A549 (cell line): Measurements from ENCODE around the gene MAPK6. TPM values are rescaled to one million over a fixed set of nuclear protein-coding genes. Genes with fewer than 3 reads are reported as not detected.
A peak's percentile ranks its signal among the peaks of the same experiment; 100 is the strongest.

Experiments
- ATAC-seq, 2 experiments: fragments of 200-7000 bp in 1 of 2; fragments of >200 bp in 1 of 2; cut with Nextera tagmentation in 1 of 2; cut with Tn5 transposase in 1 of 2; 3 replicates each; pipeline versions ENCODE4 v1.8.0 to v1.9.1; 2018 to 2020; ENCODE audit warnings: mild to moderate bottlenecking in 1 of 2, moderate library complexity in 1 of 2
- CTCF ChIA-PET: fragments of 300-600 bp; sonication (Branson Sonifier 250); formaldehyde crosslinking; extraction: SDS; loops from one replicate; lab custom pipeline; 2021; ENCODE audit warnings: antibody characterized with exemption, inconsistent platforms; lab: Yijun Ruan, JAX
- POLR2A ChIA-PET: fragments of 350-600 bp; formaldehyde crosslinking; extraction: SDS; loops from one replicate; lab custom pipeline; 2021; ENCODE audit warnings: antibody characterized with exemption, inconsistent platforms; lab: Yijun Ruan, JAX
- DNase-seq, 2 experiments: peaks; one replicate each; pipeline versions ENCODE4 v3.0.0 to v3.0.0-alpha.2; 2011 to 2016; ENCODE audit warnings: low read depth in 1 of 2, low spot score in 1 of 2
- FAIRE-seq: peaks from 2 replicates; lab custom pipeline; 2011; peaks lifted over from hg19 to GRCh38; lab: Jason Lieb, UNC
- H3K27ac ChIP-seq, 2 experiments: fragments of >200 bp; sonication (Bioruptor Twin); formaldehyde crosslinking; 3 replicates each; pipeline ENCODE4 v1.5.1; 2016 to 2017
- H3K4me1 ChIP-seq: fragments of >200 bp; sonication (Bioruptor Twin); formaldehyde crosslinking; 3 replicates; pipeline ENCODE4 v1.6.1; 2016
- H3K4me2 ChIP-seq: fragments of >200 bp; sonication (Bioruptor Twin); formaldehyde crosslinking; 3 replicates; pipeline ENCODE4 v1.6.1; 2016
- H3K4me3 ChIP-seq: fragments of >200 bp; sonication (Bioruptor Twin); formaldehyde crosslinking; 3 replicates; pipeline ENCODE4 v1.5.1; 2016
- H3K9me3 ChIP-seq: fragments of >200 bp; sonication (Bioruptor Twin); formaldehyde crosslinking; 3 replicates; pipeline ENCODE4 v1.6.1; 2016
- BHLHE40 ChIP-seq: IDR thresholded peaks from 2 replicates; pipeline ENCODE4 v1.6.1; 2012; ENCODE audit warnings: low read depth, low read length, inconsistent platforms
- CBX2 ChIP-seq: fragments of 200-600 bp; sonication (generic); IDR thresholded peaks from 2 replicates; pipeline ENCODE4 v1.6.1; 2016; ENCODE audit warnings: low read depth, mild to moderate bottlenecking, borderline replicate concordance
- CBX8 ChIP-seq: fragments of 200-600 bp; sonication (generic); IDR thresholded peaks from 2 replicates; pipeline ENCODE4 v1.6.1; 2016
- CEBPB ChIP-seq, 2 experiments: fragments of >200 bp in 1 of 2; sonication (Bioruptor Twin) in 1 of 2; formaldehyde crosslinking in 1 of 2; IDR thresholded peaks; 2 replicates each; pipeline ENCODE4 v1.6.1; 2012 to 2016
- CHD2 ChIP-seq: fragments of 150-350 bp; IDR thresholded peaks from 2 replicates; pipeline ENCODE4 v1.6.1; 2014; ENCODE audit warnings: low read length; ENCODE audit not compliant: partially characterized antibody
- EP300 ChIP-seq, 2 experiments: fragments of >200 bp; sonication (Bioruptor Twin); formaldehyde crosslinking; IDR thresholded peaks; 2 replicates in 1 of 2; 3 replicates in 1 of 2; pipeline ENCODE4 v1.6.1; 2016 to 2017
- FOSL2 ChIP-seq, 2 experiments: fragments of 450-650 bp in 1 of 2; fragments of >200 bp in 1 of 2; sonication (Bioruptor Twin) in 1 of 2; formaldehyde crosslinking; IDR thresholded peaks; 2 replicates each; pipeline versions ENCODE4 v1.5.0 to v1.6.1; 2016 to 2020; ENCODE audit warnings: mild to moderate bottlenecking in 1 of 2, moderate library complexity in 1 of 2
- FOXS1 ChIP-seq: fragments of 250-450 bp; sonication (Bioruptor Pico); IDR thresholded peaks from 2 replicates; pipeline ENCODE4 v1.5.0; 2020; ENCODE audit warnings: mild to moderate bottlenecking, moderate library complexity
- GATA3 ChIP-seq: IDR thresholded peaks from 2 replicates; pipeline ENCODE4 v1.6.1; 2012; ENCODE audit warnings: borderline replicate concordance
- HEYL ChIP-seq: fragments of 250-450 bp; sonication (Bioruptor Pico); IDR thresholded peaks from 2 replicates; pipeline ENCODE4 v1.8.0; 2021; ENCODE audit warnings: mild to moderate bottlenecking, moderate library complexity
- HMGXB4 ChIP-seq: fragments of 250-450 bp; sonication (Bioruptor Pico); IDR thresholded peaks from 2 replicates; pipeline ENCODE4 v1.5.0; 2021; ENCODE audit warnings: mild to moderate bottlenecking, moderate library complexity, borderline replicate concordance
- HOXA7 ChIP-seq: fragments of 250-450 bp; sonication (Bioruptor Pico); IDR thresholded peaks from 2 replicates; pipeline ENCODE4 v1.5.0; 2020; ENCODE audit warnings: mild to moderate bottlenecking, moderate library complexity
- HOXB5 ChIP-seq: fragments of 250-450 bp; sonication (Bioruptor Pico); IDR thresholded peaks from 2 replicates; pipeline ENCODE4 v1.5.0; 2020; ENCODE audit warnings: mild to moderate bottlenecking, moderate library complexity
- JUNB ChIP-seq: fragments of >200 bp; sonication (Bioruptor Twin); formaldehyde crosslinking; IDR thresholded peaks from 2 replicates; pipeline ENCODE4 v1.6.1; 2016
- KDM1A ChIP-seq: fragments of 200-600 bp; sonication (generic); IDR thresholded peaks from 2 replicates; pipeline ENCODE4 v1.6.1; 2016; ENCODE audit warnings: low read depth, mild to moderate bottlenecking
- NFE2L2 ChIP-seq: fragments of 150-350 bp; conservative IDR thresholded peaks from 2 replicates; pipeline ENCODE4 v1.6.1; 2014; ENCODE audit warnings: low read length
- NPAS2 ChIP-seq: fragments of 250-450 bp; sonication (Bioruptor Pico); IDR thresholded peaks from 2 replicates; pipeline ENCODE4 v1.8.0; 2022; ENCODE audit warnings: mild to moderate bottlenecking, moderate library complexity, borderline replicate concordance
- PHF8 ChIP-seq: fragments of 200-600 bp; sonication (generic); IDR thresholded peaks from 2 replicates; pipeline ENCODE4 v1.6.1; 2016; ENCODE audit warnings: low read depth, mild to moderate bottlenecking, antibody characterized with exemption, moderate library complexity, borderline replicate concordance
- RAD21 ChIP-seq, 2 experiments: fragments of >200 bp in 1 of 2; sonication (Bioruptor Twin) in 1 of 2; formaldehyde crosslinking in 1 of 2; IDR thresholded peaks in 1 of 2; conservative IDR thresholded peaks in 1 of 2; 2 replicates in 1 of 2; 3 replicates in 1 of 2; pipeline ENCODE4 v1.6.1; 2012 to 2018; ENCODE audit warnings: inconsistent platforms in 1 of 2
- RARB ChIP-seq: fragments of 250-450 bp; sonication (Bioruptor Pico); IDR thresholded peaks from 2 replicates; pipeline ENCODE4 v1.8.0; 2021; ENCODE audit warnings: mild to moderate bottlenecking, moderate library complexity
- RFX5 ChIP-seq: fragments of 450-650 bp; IDR thresholded peaks from 2 replicates; pipeline ENCODE4 v1.7.1; 2014; ENCODE audit warnings: antibody characterized with exemption, mild to moderate bottlenecking, moderate library complexity
- RNF2 ChIP-seq: fragments of 200-600 bp; sonication (generic); IDR thresholded peaks from 2 replicates; pipeline ENCODE4 v1.6.1; 2016; ENCODE audit warnings: low read depth, mild to moderate bottlenecking, antibody characterized with exemption, moderate library complexity, borderline replicate concordance
- USF2 ChIP-seq: fragments of 450-650 bp; IDR thresholded peaks from 2 replicates; pipeline ENCODE4 v1.6.1; 2014; ENCODE audit warnings: antibody characterized with exemption
- ZFP36 ChIP-seq: fragments of 450-650 bp; IDR thresholded peaks from 2 replicates; pipeline ENCODE4 v1.6.1; 2014; ENCODE audit warnings: borderline replicate concordance; ENCODE audit not compliant: partially characterized antibody
- ZSCAN20 ChIP-seq: fragments of 250-450 bp; sonication (Bioruptor Pico); IDR thresholded peaks from 2 replicates; pipeline ENCODE4 v1.8.0; 2022; ENCODE audit warnings: mild to moderate bottlenecking, moderate library complexity
- WGBS: methylation state at CpG from one replicate; pipeline ENCODE4 v1.1.6; 2017; ENCODE audit errors: missing lambda C conversion rate; 5-methylcytosine and 5-hydroxymethylcytosine counted together
- polyA plus RNA-seq, 4 experiments: library from polyadenylated mRNA; depleted of rRNA in 3 of 4; stranded (reverse); fragments of >200 nt; fragmentation: RNase III in 1 of 4; extraction: RNeasy Plus Mini Kit Qiagen cat#74134 plus additional on column Dnase treatment in 1 of 4; gene quantifications; 2 replicates in 3 of 4; 3 replicates in 1 of 4; pipeline ENCODE4 v1.2.3, GENCODE V29; 2011 to 2017
- TF ChIP-seq, protein P1 (sequence below): fragments of >200 bp; sonication (Bioruptor Twin); formaldehyde crosslinking; IDR thresholded peaks from 2 replicates; pipeline ENCODE4 v1.6.1; 2016
- TF ChIP-seq, protein P2 (sequence below): IDR thresholded peaks from 2 replicates; pipeline ENCODE4 v1.6.1; 2012
- TF ChIP-seq, protein P3 (sequence below): fragments of >200 bp; sonication (Bioruptor Twin); formaldehyde crosslinking; IDR thresholded peaks from 3 replicates; pipeline ENCODE4 v1.5.1; 2016

Gene MAPK6
- polyA plus RNA-seq, 2 of the 4 experiments (the other 2 are of a cell fraction), result 49.1 to 126 TPM

DNA sequence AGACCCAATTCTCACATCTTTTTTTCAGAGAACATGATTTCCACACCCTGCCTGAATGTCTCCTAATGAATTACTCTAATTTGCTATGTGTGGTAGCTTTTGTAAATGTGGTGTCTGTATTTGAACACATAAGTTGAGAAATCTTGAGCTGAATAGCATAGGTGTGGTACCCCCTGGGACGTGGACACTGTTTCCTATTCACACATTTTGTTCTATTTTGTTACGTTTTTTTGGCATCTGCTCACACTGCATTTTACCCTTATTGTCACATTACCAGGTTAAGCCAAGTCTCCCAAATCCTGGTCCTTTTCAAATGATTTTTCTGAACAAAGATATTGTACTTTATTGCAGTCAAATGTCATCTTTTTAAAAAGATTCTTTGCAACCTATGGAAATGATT lies 6.8 kb upstream of the MAPK6 start (continued):
- no peak for TF ChIP-seq PHF8
- TF ChIP-seq CHD2, result no peak
- no peak for TF ChIP-seq NPAS2 (CRISPR knock-in tag)
- TF ChIP-seq USF2, result no peak
- no peak for TF ChIP-seq EP300 (IDR thresholded peaks at IDR 0.05)
- TF ChIP-seq RARB (CRISPR knock-in tag), result no peak
- TF ChIP-seq, all 56 proteins: peak for 0

- CTCF ChIA-PET, result no interaction called here
- H3K4me2 ChIP-seq, result peak overlapping the region; percentile 1; the same call in 1 of the 3 replicates
- 91% methylated on average over 3 of the region's 3 CpGs for WGBS
- H3K4me1 ChIP-seq, result peaks cover 45% of the 10 kb centered on the region
- DNase-seq (peak in 1 of 2 experiments; percentile 36), FAIRE-seq (no peak), ATAC-seq (peak; percentile 43 to 57; a peak in 3 of 6 replicates)
- peak overlapping the region; percentile 15 to 58; a peak in 4 of 6 replicates for H3K27ac ChIP-seq
- TF ChIP-seq ZSCAN20 (CRISPR knock-in tag) (no peak), CBX2 (no peak), CBX8 (no peak), FOSL2 (IDR thresholded peaks at IDR 0.05) (no peak), FOSL2 (CRISPR knock-in tag; IDR thresholded peaks at IDR 0.05) (peak; percentile 50), JUNB (peak; percentile 50; the same call in 1 of the 2 replicates), ZFP36 (no peak), KDM1A (no peak), HEYL (no peak), RNF2 (no peak), CEBPB (IDR thresholded peaks at IDR 0.05) (peak; percentile 72 to 83; a peak in 3 of 4 replicates)
- TF ChIP-seq, protein P1, sequence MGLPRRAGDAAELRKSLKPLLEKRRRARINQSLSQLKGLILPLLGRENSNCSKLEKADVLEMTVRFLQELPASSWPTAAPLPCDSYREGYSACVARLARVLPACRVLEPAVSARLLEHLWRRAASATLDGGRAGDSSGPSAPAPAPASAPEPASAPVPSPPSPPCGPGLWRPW, result no peak
- TF ChIP-seq, protein P2, sequence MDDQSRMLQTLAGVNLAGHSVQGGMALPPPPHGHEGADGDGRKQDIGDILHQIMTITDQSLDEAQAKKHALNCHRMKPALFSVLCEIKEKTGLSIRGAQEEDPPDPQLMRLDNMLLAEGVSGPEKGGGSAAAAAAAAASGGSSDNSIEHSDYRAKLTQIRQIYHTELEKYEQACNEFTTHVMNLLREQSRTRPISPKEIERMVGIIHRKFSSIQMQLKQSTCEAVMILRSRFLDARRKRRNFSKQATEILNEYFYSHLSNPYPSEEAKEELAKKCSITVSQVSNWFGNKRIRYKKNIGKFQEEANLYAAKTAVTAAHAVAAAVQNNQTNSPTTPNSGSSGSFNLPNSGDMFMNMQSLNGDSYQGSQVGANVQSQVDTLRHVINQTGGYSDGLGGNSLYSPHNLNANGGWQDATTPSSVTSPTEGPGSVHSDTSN, result no peak
- H3K4me3 ChIP-seq, result no peak overlapping the region
- POLR2A ChIA-PET, result no interaction called here
- no peaks in the 10 kb centered on the region for H3K9me3 ChIP-seq
These were observed 5.7 kb upstream of the MAPK6 start for GRCh38 chr15:52013151-52013791.

GRCh38 chr15:52014616-52015015 lies 4.4 kb upstream of the MAPK6 start:
- Histone ChIP-seq H3K9me3 (no peaks in the 10 kb centered on the region), H3K4me3 (no peak overlapping the region)
- POLR2A ChIA-PET, result no interaction called here
- FAIRE-seq, result no peak
- no peak for TF ChIP-seq JUNB
- TF ChIP-seq EP300 (IDR thresholded peaks at IDR 0.05), result no peak
- no peak for TF ChIP-seq GATA3
- no peak for TF ChIP-seq HOXB5 (CRISPR knock-in tag)
- TF ChIP-seq, protein P2, result no peak
- no peak for TF ChIP-seq CHD2
- TF ChIP-seq, protein P3, sequence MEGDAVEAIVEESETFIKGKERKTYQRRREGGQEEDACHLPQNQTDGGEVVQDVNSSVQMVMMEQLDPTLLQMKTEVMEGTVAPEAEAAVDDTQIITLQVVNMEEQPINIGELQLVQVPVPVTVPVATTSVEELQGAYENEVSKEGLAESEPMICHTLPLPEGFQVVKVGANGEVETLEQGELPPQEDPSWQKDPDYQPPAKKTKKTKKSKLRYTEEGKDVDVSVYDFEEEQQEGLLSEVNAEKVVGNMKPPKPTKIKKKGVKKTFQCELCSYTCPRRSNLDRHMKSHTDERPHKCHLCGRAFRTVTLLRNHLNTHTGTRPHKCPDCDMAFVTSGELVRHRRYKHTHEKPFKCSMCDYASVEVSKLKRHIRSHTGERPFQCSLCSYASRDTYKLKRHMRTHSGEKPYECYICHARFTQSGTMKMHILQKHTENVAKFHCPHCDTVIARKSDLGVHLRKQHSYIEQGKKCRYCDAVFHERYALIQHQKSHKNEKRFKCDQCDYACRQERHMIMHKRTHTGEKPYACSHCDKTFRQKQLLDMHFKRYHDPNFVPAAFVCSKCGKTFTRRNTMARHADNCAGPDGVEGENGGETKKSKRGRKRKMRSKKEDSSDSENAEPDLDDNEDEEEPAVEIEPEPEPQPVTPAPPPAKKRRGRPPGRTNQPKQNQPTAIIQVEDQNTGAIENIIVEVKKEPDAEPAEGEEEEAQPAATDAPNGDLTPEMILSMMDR, result no peak
- no peak for TF ChIP-seq ZFP36
- TF ChIP-seq NFE2L2, result no peak
- no peak for TF ChIP-seq RFX5
- no peak for TF ChIP-seq ZSCAN20 (CRISPR knock-in tag)
- TF ChIP-seq HMGXB4 (CRISPR knock-in tag), result no peak
- TF ChIP-seq RARB (CRISPR knock-in tag), result no peak
- no peak for TF ChIP-seq HOXA7 (CRISPR knock-in tag)
- no peak for TF ChIP-seq BHLHE40
- no peak for TF ChIP-seq RAD21 (conservative IDR thresholded peaks at IDR 0.05 in 1 of 2, IDR thresholded peaks at IDR 0.05 in 1 of 2)
- no peak for TF ChIP-seq FOXS1 (CRISPR knock-in tag)
- TF ChIP-seq, all 56 proteins: peak for 0
- Histone ChIP-seq H3K27ac (no peak overlapping the region; a peak in 1 of 6 replicates), H3K4me2 (no peak overlapping the region), H3K4me1 (peaks cover 40% of the 10 kb centered on the region)
- WGBS, result 86% methylated on average over 1 of the region's 1 CpG
- DNase-seq (no peak), ATAC-seq (no peak)
- CTCF ChIA-PET, result no interaction called here
